Measurements from ENCODE around the gene ACOX3. TPM values are rescaled to one million over a fixed set of nuclear protein-coding genes. Genes with fewer than 3 reads are reported as not detected.

The ACOX3 gene
- total and polyA plus RNA-seq, 2 of the 8 experiments (the other 6 are each of a cell fraction or from before 2014, with no cell fraction given) = 2.5 to 9.9 TPM

DNA sequence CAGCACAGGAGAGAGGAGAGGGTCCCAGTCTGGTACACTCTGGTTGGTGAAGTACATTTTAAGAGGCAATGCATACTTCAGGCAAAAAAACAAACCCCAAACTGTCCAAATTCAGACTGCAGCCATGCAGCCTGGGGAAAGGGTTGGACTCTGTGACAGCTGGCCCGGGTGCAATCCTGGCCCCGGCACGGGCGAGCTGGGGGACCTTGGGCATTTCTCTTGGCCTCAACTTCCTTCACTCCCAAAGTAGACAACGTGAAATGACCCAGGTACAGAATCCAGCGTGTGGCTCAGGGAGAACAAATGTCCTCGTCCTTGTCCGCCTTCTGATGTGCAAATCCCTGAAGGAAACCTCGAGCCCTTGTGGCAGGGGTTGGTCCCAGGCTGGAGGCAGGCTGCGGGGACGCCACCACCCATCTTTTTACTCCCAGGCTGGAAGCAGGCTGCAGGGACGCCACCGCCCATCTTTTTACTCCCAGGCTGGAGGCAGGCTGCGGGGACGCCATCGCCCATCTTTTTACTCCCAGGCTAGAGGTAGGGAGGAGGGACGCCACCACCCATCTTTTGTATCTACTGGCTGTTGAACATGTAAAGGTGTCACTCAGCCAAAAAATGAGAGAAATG lies 62.3 kb downstream of the ACOX3 start:
- Histone ChIP-seq H3K56ac (replicated peaks; ENCODE audit: insufficient read length, low read depth, low read length) (no peak overlapping the region), H3K4me3 (ENCODE audit: extremely low read depth in 1 of 4, insufficient read depth in 2 of 4, low read depth in 3 of 4, low read length in 4 of 4) (no peak overlapping the region), H3K18ac (ENCODE audit: extremely low read depth, low read length) (no peak overlapping the region; the same call in 1 of the 2 replicates), H2AK5ac (ENCODE audit: low read depth, low read length) (no peak overlapping the region), H3K23ac (ENCODE audit: insufficient read length) (no peak overlapping the region), H3K4me1 (replicated peaks in 1 of 4; ENCODE audit: control insufficient read depth in 3 of 4, insufficient read depth in 4 of 4, low read length in 3 of 4) (peaks cover 0 to 8% (median 2%) of the 10 kb centered on the region in 4 experiments; a peak in 3 of 7 replicates), H3K23me2 (ENCODE audit: low read depth, low read length) (no peaks in the 10 kb centered on the region), H3K14ac (ENCODE audit: insufficient read length) (no peak overlapping the region), H4K91ac (replicated peaks; ENCODE audit: insufficient read length, low read length) (peak overlapping the region; percentile 42), H2BK12ac (ENCODE audit: low read depth, low read length) (no peak overlapping the region), H2BK20ac (ENCODE audit: low read length) (no peak overlapping the region), H2BK5ac (ENCODE audit: low read depth, low read length) (no peak overlapping the region), H3K9ac (replicated peaks in 1 of 4; ENCODE audit: extremely low read depth in 1 of 4, low read depth in 3 of 4, low read length in 3 of 4) (no peak overlapping the region), H3K9me3 (ENCODE audit: insufficient read depth in 2 of 2, low read depth in 1 of 2, low read length in 1 of 2) (no peaks in the 10 kb centered on the region), H3K36me3 (ENCODE audit: control insufficient read depth in 2 of 4, insufficient read depth in 4 of 4, low read length in 3 of 4) (no peaks in the 10 kb centered on the region), H3K27ac (ENCODE audit: low read depth, low read length) (no peak overlapping the region), H3K79me1 (ENCODE audit: low read depth, low read length) (no peaks in the 10 kb centered on the region; the same call in 1 of the 2 replicates), H2AFZ (ENCODE audit: low read length) (no peak overlapping the region), H4K20me1 (replicated peaks in 1 of 2; ENCODE audit: control insufficient read depth in 1 of 2, insufficient read depth in 2 of 2, low read length in 2 of 2) (peaks cover 0 to 6% of the 10 kb centered on the region in 2 experiments), H4K5ac (ENCODE audit: insufficient read length, low read depth, low read length) (no peak overlapping the region), H3K79me2 (ENCODE audit: control insufficient read depth in 1 of 2, insufficient read depth in 2 of 2, low read length in 2 of 2) (no peaks in the 10 kb centered on the region), H3K27me3 (replicated peaks in 1 of 4; ENCODE audit: control insufficient read depth in 3 of 4, extremely low read depth in 1 of 4, insufficient read depth in 3 of 4, low read length in 3 of 4) (no peaks in the 10 kb centered on the region), H2BK120ac (replicated peaks; ENCODE audit: low read depth, low read length) (no peak overlapping the region), H4K8ac (ENCODE audit: extremely low read depth, insufficient read depth, low read length) (no peak overlapping the region), H3K4ac (replicated peaks; ENCODE audit: insufficient read length, low read depth, low read length) (no peak overlapping the region), H2BK15ac (ENCODE audit: low read length) (no peak overlapping the region), H3K4me2 (ENCODE audit: insufficient read depth in 1 of 2, low read depth in 2 of 2, low read length in 2 of 2) (no peak overlapping the region)
- ChIA-PET CTCF (ENCODE audit: partially characterized antibody) (interaction anchor here (0.8 to 5.2 kb wide), 10 partner anchors 11 to 136 kb away, joined by 3 to 30 read pairs (median 4); no protein-coding TSS in a partner anchor), POLR2A (ENCODE audit: partially characterized antibody) (interaction anchor here (0.6 kb wide), 1 partner anchor 24 kb away, joined by 3 read pairs; no protein-coding TSS in a partner anchor)
- 86% methylated on average over 15 of the region's 17 CpGs; no CpG with 5 or more reads in 1 of the 2 experiments for WGBS, 2 experiments (ENCODE audit: extremely low coverage in 1 of 2, insufficient coverage in 1 of 2, insufficient read length in 1 of 2, insufficient replicate concordance in 2 of 2, low coverage in 1 of 2, low lambda C conversion rate in 2 of 2, missing lambda C conversion rate in 1 of 2)
- no peak for DNase-seq (ENCODE audit: low read depth in 1 of 2, low spot score in 2 of 2)
- FAIRE-seq = no peak
- TF ChIP-seq TCF12 (IDR thresholded peaks at IDR 0.05; ENCODE audit: low read depth, low read length) = no peak
- no peak for TF ChIP-seq CHD1 (IDR thresholded peaks at IDR 0.05; ENCODE audit: low read depth, low read length)
- TF ChIP-seq BRCA1 (IDR thresholded peaks at IDR 0.05; ENCODE audit: low read depth, low read length) = no peak
